Testis (tissue), 2 donors: Measurements from ENCODE around the gene SLC2A6.

Source experiments
- POLR2A ChIP-seq: fragments of 450-650 bp; IDR thresholded peaks from one replicate; pipeline ENCODE4 v1.6.1; 2017; ENCODE audit warnings: antibody characterized with exemption, mild to moderate bottlenecking, moderate library complexity
- TF ChIP-seq, protein P1 (sequence below), 3 experiments: fragments of 450-650 bp in 2 of 3; fragments of 200-600 bp in 1 of 3; sonication (generic) in 1 of 3; IDR thresholded peaks; one replicate each; pipeline ENCODE4 v1.5.1; 2016 to 2019; ENCODE audit warnings: antibody characterized with exemption in 3 of 3, mild to moderate bottlenecking in 2 of 3, moderate library complexity in 1 of 3

DNA sequence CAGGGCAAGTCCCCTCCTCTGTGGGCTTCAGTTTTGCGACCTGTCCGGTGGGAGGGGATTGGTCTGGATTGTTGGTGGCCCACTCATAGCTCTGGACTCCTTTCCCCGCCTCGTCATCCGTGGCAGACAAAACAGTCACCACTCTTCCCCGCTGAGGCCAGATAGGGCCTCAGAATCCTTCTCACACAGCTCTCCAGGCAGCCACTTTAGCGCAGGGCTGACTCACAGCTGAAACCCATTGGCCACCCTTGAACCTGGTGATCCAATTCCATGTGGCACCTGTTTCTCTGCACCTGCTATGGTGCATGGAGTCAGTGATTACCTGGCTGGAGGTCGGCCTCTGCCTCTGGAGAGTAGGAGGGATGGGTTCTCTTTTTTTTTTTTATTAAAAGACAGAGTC, 34.9 kb downstream of the SLC2A6 start:
- TF ChIP-seq POLR2A, result no peak
- TF ChIP-seq, protein P1, sequence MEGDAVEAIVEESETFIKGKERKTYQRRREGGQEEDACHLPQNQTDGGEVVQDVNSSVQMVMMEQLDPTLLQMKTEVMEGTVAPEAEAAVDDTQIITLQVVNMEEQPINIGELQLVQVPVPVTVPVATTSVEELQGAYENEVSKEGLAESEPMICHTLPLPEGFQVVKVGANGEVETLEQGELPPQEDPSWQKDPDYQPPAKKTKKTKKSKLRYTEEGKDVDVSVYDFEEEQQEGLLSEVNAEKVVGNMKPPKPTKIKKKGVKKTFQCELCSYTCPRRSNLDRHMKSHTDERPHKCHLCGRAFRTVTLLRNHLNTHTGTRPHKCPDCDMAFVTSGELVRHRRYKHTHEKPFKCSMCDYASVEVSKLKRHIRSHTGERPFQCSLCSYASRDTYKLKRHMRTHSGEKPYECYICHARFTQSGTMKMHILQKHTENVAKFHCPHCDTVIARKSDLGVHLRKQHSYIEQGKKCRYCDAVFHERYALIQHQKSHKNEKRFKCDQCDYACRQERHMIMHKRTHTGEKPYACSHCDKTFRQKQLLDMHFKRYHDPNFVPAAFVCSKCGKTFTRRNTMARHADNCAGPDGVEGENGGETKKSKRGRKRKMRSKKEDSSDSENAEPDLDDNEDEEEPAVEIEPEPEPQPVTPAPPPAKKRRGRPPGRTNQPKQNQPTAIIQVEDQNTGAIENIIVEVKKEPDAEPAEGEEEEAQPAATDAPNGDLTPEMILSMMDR (IDR thresholded peaks at IDR 0.05), result no peak
